Retinal pigment epithelial cell (primary cell): ENCODE results near the gene DPY19L3.

Experiments
- DNase-seq: peaks from one replicate; pipeline ENCODE4 v3.0.0-alpha.2; 2010; ENCODE audit warnings: low read depth
- H3K4me3 ChIP-seq: 2 replicates; pipeline ENCODE4 v1.5.1; 2011; ENCODE audit warnings: mild to moderate bottlenecking, low read length, control low read depth, moderate library complexity
- CTCF ChIP-seq: conservative IDR thresholded peaks from 2 replicates; pipeline ENCODE4 v1.5.1; 2011; ENCODE audit warnings: low read depth, low read length, control low read depth, inconsistent platforms

Gene DPY19L3

GRCh38 chr19:32406161-32407003 lies 812 bp downstream of the DPY19L3 start:
- TF ChIP-seq CTCF, result no peak
- peak overlapping the region; percentile 77 for H3K4me3 ChIP-seq
- DNase-seq, result no peak

GRCh38 chr19:32407004-32407992 lies 1.7 kb downstream of the DPY19L3 start:
- no peak for DNase-seq
- no peak for TF ChIP-seq CTCF
- H3K4me3 ChIP-seq, result no peak overlapping the region

- no peak for TF ChIP-seq CTCF
- DNase-seq, result no peak
- no peak overlapping the region for H3K4me3 ChIP-seq
These were observed 9.7 kb downstream of the DPY19L3 start for GRCh38 chr19:32415246-32415645.

- no peak overlapping the region for H3K4me3 ChIP-seq
- no peak for TF ChIP-seq CTCF
- DNase-seq, result no peak
These were observed 10.1 kb downstream of the DPY19L3 start for GRCh38 chr19:32415669-32416068.

- no peak overlapping the region for H3K4me3 ChIP-seq
- TF ChIP-seq CTCF, result no peak
- no peak for DNase-seq
These were observed 11.3 kb downstream of the DPY19L3 start for GRCh38 chr19:32416749-32417456.

- no peak for TF ChIP-seq CTCF
- no peak for DNase-seq
- no peak overlapping the region for H3K4me3 ChIP-seq
These were observed 12.6 kb downstream of the DPY19L3 start for GRCh38 chr19:32418155-32418554.
